Measurements from ENCODE around the gene HSPB7. TPM values are rescaled to one million over a fixed set of nuclear protein-coding genes. Genes with fewer than 3 reads are reported as not detected.

HSPB7 gene
- total RNA-seq, 1 donor from 2014 or later: 19.4 TPM

GRCh38 chr1:15975358-15975804 lies 42.5 kb downstream of the HSPB7 start:
- no peak for DNase-seq (ENCODE audit: extremely low spot score in 2 of 2)
- no peak for TF ChIP-seq POLR2A (IDR thresholded peaks at IDR 0.05)
- no peak for TF ChIP-seq CTCF (IDR thresholded peaks at IDR 0.05)
- TF ChIP-seq POLR2AphosphoS5 (IDR thresholded peaks at IDR 0.05; ENCODE audit: insufficient read depth in 1 of 2, low read depth in 1 of 2): no peak
- Histone ChIP-seq H3K9me3 (no peaks in the 10 kb centered on the region), H3K27ac (peak overlapping the region; percentile 86), H3K4me1 (peaks cover 29% of the 10 kb centered on the region), H3K4me3 (peak overlapping the region; percentile 81 to 89), H3K36me3 (peaks cover 0 to 6% of the 10 kb centered on the region in 2 donors), H3K27me3 (no peaks in the 10 kb centered on the region)
- intact Hi-C loops (cut with DNase I): no loop called here

GRCh38 chr1:15974855-15975254 lies 43.0 kb downstream of the HSPB7 start:
- peaks cover 29% of the 10 kb centered on the region for H3K4me1 ChIP-seq
- peaks cover 0 to 6% of the 10 kb centered on the region in 2 donors for H3K36me3 ChIP-seq
- DNase-seq (ENCODE audit: extremely low spot score in 2 of 2): no peak
- H3K27ac ChIP-seq: no peak overlapping the region
- H3K27me3 ChIP-seq: no peaks in the 10 kb centered on the region
- H3K4me3 ChIP-seq: peak overlapping the region; percentile 81 to 89
- TF ChIP-seq POLR2AphosphoS5 (IDR thresholded peaks at IDR 0.05; ENCODE audit: insufficient read depth in 1 of 2, low read depth in 1 of 2) (no peak), CTCF (IDR thresholded peaks at IDR 0.05) (no peak), POLR2A (IDR thresholded peaks at IDR 0.05) (no peak)
- H3K9me3 ChIP-seq: no peaks in the 10 kb centered on the region
- intact Hi-C loops (cut with DNase I): no loop called here

GRCh38 chr1:15973772-15974171 lies 44.1 kb downstream of the HSPB7 start:
- intact Hi-C loops (cut with DNase I): no loop called here

GRCh38 chr1:15972409-15972808 lies 45.4 kb downstream of the HSPB7 start:
- Histone ChIP-seq H3K27ac (no peak overlapping the region), H3K36me3 (peaks cover 0 to 14% of the 10 kb centered on the region in 2 donors), H3K9me3 (no peaks in the 10 kb centered on the region), H3K27me3 (no peaks in the 10 kb centered on the region), H3K4me1 (peaks cover 29% of the 10 kb centered on the region), H3K4me3 (no peak overlapping the region)
- DNase-seq (ENCODE audit: extremely low spot score in 2 of 2): no peak
- no peak for TF ChIP-seq POLR2AphosphoS5 (IDR thresholded peaks at IDR 0.05; ENCODE audit: insufficient read depth in 1 of 2, low read depth in 1 of 2)
- no peak for TF ChIP-seq CTCF (IDR thresholded peaks at IDR 0.05)
- no peak for TF ChIP-seq POLR2A (IDR thresholded peaks at IDR 0.05)
- intact Hi-C loops (cut with DNase I): no loop called here

More at GRCh38 chr1:15973772-15974171, 44.1 kb downstream of the HSPB7 start:
- DNase-seq (ENCODE audit: extremely low spot score in 2 of 2): no peak
- TF ChIP-seq POLR2AphosphoS5 (IDR thresholded peaks at IDR 0.05; ENCODE audit: insufficient read depth in 1 of 2, low read depth in 1 of 2): no peak
- H3K4me3 ChIP-seq: no peak overlapping the region
- no peaks in the 10 kb centered on the region for H3K27me3 ChIP-seq
- H3K4me1 ChIP-seq: peaks cover 29% of the 10 kb centered on the region
- H3K9me3 ChIP-seq: no peaks in the 10 kb centered on the region
- no peak overlapping the region for H3K27ac ChIP-seq
- H3K36me3 ChIP-seq: peaks cover 0 to 14% of the 10 kb centered on the region in 2 donors

GRCh38 chr1:15970911-15971310 lies 46.9 kb downstream of the HSPB7 start:
- no peak for DNase-seq (ENCODE audit: extremely low spot score in 2 of 2)
- Histone ChIP-seq H3K9me3 (no peaks in the 10 kb centered on the region), H3K27me3 (no peaks in the 10 kb centered on the region), H3K36me3 (peaks cover 0 to 14% of the 10 kb centered on the region in 2 donors), H3K27ac (no peak overlapping the region), H3K4me3 (no peak overlapping the region), H3K4me1 (peaks cover 40% of the 10 kb centered on the region)
- intact Hi-C loops (cut with DNase I): no loop called here
- TF ChIP-seq POLR2A (IDR thresholded peaks at IDR 0.05) (no peak), POLR2AphosphoS5 (IDR thresholded peaks at IDR 0.05; ENCODE audit: insufficient read depth in 1 of 2, low read depth in 1 of 2) (no peak), CTCF (IDR thresholded peaks at IDR 0.05) (no peak)

Data from vagina (tissue), 2 donors.